SK-N-SH (cell line): Measurements from ENCODE around the gene KRT26.

Experiments used
- CTCF ChIP-seq: fragments of 200-600 bp; sonication (generic); IDR thresholded peaks from 2 replicates; pipeline ENCODE4 v1.6.1; 2017; ENCODE audit warnings: antibody characterized with exemption, mild to moderate bottlenecking, moderate library complexity
- EP300 ChIP-seq, 2 experiments: IDR thresholded peaks; 2 replicates each; pipeline versions ENCODE4 v1.4.0 to v1.6.1; 2012; ENCODE audit warnings: borderline replicate concordance in 1 of 2, low read depth in 1 of 2, low read length in 1 of 2
- JUND ChIP-seq: IDR thresholded peaks from 2 replicates; pipeline ENCODE4 v1.4.0; 2012
- TF ChIP-seq, protein P1 (sequence below): fragments of 150-350 bp; IDR thresholded peaks from 2 replicates; pipeline ENCODE4 v1.6.1; 2017; ENCODE audit warnings: antibody characterized with exemption, low read length, low read depth, borderline replicate concordance

DNA sequence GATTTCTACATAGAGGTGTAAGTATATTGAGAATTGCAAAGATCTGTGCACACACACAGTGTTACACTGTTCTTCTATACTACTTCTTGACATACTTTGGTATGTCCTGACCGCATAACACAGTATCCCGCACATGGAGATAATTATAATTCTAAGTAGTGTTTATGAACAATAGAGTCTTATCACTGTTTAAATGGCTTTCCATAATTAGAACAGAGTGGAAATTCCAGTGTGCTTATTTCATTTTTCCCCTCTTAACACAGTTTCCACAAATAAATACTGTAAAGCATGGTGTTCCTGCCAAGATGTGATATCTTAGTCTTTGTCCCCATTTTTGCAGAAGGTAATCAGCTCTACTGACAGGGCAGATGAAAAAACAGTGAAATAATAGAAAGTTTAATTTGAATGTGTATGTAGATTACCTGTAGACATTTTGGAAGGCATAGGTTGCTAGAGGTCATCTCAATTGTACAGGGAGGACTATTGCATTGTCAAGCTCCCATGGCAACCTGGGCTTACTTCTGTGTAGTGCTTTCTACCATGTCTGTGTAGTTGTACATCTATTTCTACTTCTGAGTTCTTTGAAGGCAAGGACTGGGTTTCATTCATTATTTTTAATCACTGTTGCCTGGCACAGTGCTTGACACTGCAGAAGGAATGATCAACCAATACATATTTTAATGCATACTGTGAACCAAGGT, 37.9 kb upstream of the KRT26 start:
- no peak for TF ChIP-seq JUND
- no peak for TF ChIP-seq CTCF
- TF ChIP-seq, protein P1, sequence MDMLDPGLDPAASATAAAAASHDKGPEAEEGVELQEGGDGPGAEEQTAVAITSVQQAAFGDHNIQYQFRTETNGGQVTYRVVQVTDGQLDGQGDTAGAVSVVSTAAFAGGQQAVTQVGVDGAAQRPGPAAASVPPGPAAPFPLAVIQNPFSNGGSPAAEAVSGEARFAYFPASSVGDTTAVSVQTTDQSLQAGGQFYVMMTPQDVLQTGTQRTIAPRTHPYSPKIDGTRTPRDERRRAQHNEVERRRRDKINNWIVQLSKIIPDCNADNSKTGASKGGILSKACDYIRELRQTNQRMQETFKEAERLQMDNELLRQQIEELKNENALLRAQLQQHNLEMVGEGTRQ: no peak
- no peak for TF ChIP-seq EP300 (IDR thresholded peaks at IDR 0.05; ENCODE audit: borderline replicate concordance in 1 of 2, low read depth in 1 of 2, low read length in 1 of 2)
